ENCODE results near the gene ATP10D.

GRCh38 chr4:47499700-47500099 lies 14.6 kb downstream of the ATP10D start:
- TF ChIP-seq, protein P1, sequence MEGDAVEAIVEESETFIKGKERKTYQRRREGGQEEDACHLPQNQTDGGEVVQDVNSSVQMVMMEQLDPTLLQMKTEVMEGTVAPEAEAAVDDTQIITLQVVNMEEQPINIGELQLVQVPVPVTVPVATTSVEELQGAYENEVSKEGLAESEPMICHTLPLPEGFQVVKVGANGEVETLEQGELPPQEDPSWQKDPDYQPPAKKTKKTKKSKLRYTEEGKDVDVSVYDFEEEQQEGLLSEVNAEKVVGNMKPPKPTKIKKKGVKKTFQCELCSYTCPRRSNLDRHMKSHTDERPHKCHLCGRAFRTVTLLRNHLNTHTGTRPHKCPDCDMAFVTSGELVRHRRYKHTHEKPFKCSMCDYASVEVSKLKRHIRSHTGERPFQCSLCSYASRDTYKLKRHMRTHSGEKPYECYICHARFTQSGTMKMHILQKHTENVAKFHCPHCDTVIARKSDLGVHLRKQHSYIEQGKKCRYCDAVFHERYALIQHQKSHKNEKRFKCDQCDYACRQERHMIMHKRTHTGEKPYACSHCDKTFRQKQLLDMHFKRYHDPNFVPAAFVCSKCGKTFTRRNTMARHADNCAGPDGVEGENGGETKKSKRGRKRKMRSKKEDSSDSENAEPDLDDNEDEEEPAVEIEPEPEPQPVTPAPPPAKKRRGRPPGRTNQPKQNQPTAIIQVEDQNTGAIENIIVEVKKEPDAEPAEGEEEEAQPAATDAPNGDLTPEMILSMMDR (IDR thresholded peaks at IDR 0.05) = no peak
- no peak for TF ChIP-seq POLR2A (IDR thresholded peaks at IDR 0.05)

Data from testis (tissue), 2 donors.